ENCODE data around the gene RMDN2.
"Not testable (repeated sequence)": the region's sequence is repeated elsewhere in the genome, so short reads cannot be mapped to it uniquely, and the experiment has no call there.

Gene RMDN2

GRCh38 chr2:37932873-37933272 is 7.8 kb downstream of the RMDN2 start:
- not testable (repeated sequence) for DNase-seq, ATAC-seq

- DNase-seq (no peak), ATAC-seq (peak; percentile 28)
Observed at GRCh38 chr2:37934591-37935513, 9.8 kb downstream of the RMDN2 start.

GRCh38 chr2:37937568-37937967 is 12.5 kb downstream of the RMDN2 start:
- not testable (repeated sequence) for ATAC-seq, DNase-seq

- not testable (repeated sequence) for ATAC-seq, DNase-seq
Observed at GRCh38 chr2:37941267-37941666, 16.2 kb downstream of the RMDN2 start.

- DNase-seq: no peak
- ATAC-seq: no peak
Observed at GRCh38 chr2:37944268-37944667, 19.2 kb downstream of the RMDN2 start.

- no peak for DNase-seq
- no peak for ATAC-seq
Observed at GRCh38 chr2:37947306-37947705, 22.2 kb downstream of the RMDN2 start.

GRCh38 chr2:37962018-37962739 is 37.1 kb downstream of the RMDN2 start:
- ATAC-seq: not testable (repeated sequence)

GRCh38 chr2:37962740-37963121 is 37.6 kb downstream of the RMDN2 start:
- ATAC-seq, DNase-seq: not testable (repeated sequence)

More at GRCh38 chr2:37962018-37962739, 37.1 kb downstream of the RMDN2 start:
- not testable (repeated sequence) for DNase-seq

- DNase-seq, ATAC-seq: not testable (repeated sequence)
Observed at GRCh38 chr2:37963901-37964300, 38.8 kb downstream of the RMDN2 start.

- ATAC-seq (no peak), DNase-seq (no peak)
Observed at GRCh38 chr2:37966326-37966725, 41.2 kb downstream of the RMDN2 start.

GRCh38 chr2:37969731-37970130 is 44.6 kb downstream of the RMDN2 start:
- ATAC-seq (no peak), DNase-seq (no peak)

GRCh38 chr2:37971971-37972370 is 46.9 kb downstream of the RMDN2 start:
- DNase-seq (no peak), ATAC-seq (no peak)

GRCh38 chr2:37973615-37974353 is 48.7 kb downstream of the RMDN2 start:
- DNase-seq (no peak), ATAC-seq (no peak)

- ATAC-seq: no peak
- DNase-seq: no peak
Observed at GRCh38 chr2:37975808-37976207, 50.7 kb downstream of the RMDN2 start.

GRCh38 chr2:37976411-37976810 is 51.3 kb downstream of the RMDN2 start:
- ATAC-seq: no peak
- no peak for DNase-seq

- DNase-seq: peak; percentile 74
- ATAC-seq: no peak
Observed at GRCh38 chr2:37982147-37982582, 57.1 kb downstream of the RMDN2 start.

GRCh38 chr2:37982847-37983246 is 57.8 kb downstream of the RMDN2 start:
- ATAC-seq: no peak
- no peak for DNase-seq

- no peak for DNase-seq
- ATAC-seq: no peak
Observed at GRCh38 chr2:37983719-37984118, 58.6 kb downstream of the RMDN2 start.

- DNase-seq (no peak), ATAC-seq (no peak)
Observed at GRCh38 chr2:37984176-37984575, 59.1 kb downstream of the RMDN2 start.

GRCh38 chr2:37984589-37984988 is 59.5 kb downstream of the RMDN2 start:
- no peak for ATAC-seq
- no peak for DNase-seq

GRCh38 chr2:37985333-37985732 is 60.2 kb downstream of the RMDN2 start:
- no peak for DNase-seq
- ATAC-seq: no peak

- no peak for ATAC-seq
- no peak for DNase-seq
Observed at GRCh38 chr2:37987098-37987775, 62.1 kb downstream of the RMDN2 start.
